HCEC 1CT (cell line): ENCODE data around the gene S1PR5.
"Not testable (repeated sequence)": the region's sequence is repeated elsewhere in the genome, so short reads cannot be mapped to it uniquely, and the experiment has no call there.

Source experiments
- DNase-seq: peaks from one replicate; pipeline ENCODE4 v3.0.0-alpha.2; 2017

S1PR5 gene

GRCh38 chr19:10517361-10517759, at the start of gene S1PR5:
Gene S1PR5 (minus strand): TSS chr19:10517447. CDS start chr19:10515011, 2,436 bp downstream.
- DNase-seq: no peak

- no peak for DNase-seq
Measured at GRCh38 chr19:10566658-10567410, 49.6 kb upstream of the S1PR5 start.

- DNase-seq: no peak
Measured at GRCh38 chr19:10566408-10566657, 49.1 kb upstream of the S1PR5 start.

- peak; percentile 98 for DNase-seq
Measured at GRCh38 chr19:10565567-10566407, 48.5 kb upstream of the S1PR5 start, which contains the start of gene KRI1. Gene KRI1 (minus strand): TSS chr19:10566010. CDS start chr19:10565999, 11 bp downstream.

GRCh38 chr19:10565028-10565566, 47.9 kb upstream of the S1PR5 start:
- peak; percentile 66 for DNase-seq

- DNase-seq: no peak
Measured at GRCh38 chr19:10562609-10563008, 45.4 kb upstream of the S1PR5 start.

GRCh38 chr19:10560154-10560553, 42.9 kb upstream of the S1PR5 start:
- DNase-seq: no peak

GRCh38 chr19:10557603-10558197, 40.5 kb upstream of the S1PR5 start:
- no peak for DNase-seq

GRCh38 chr19:10555610-10555973, 38.3 kb upstream of the S1PR5 start:
- no peak for DNase-seq

- no peak for DNase-seq
Measured at GRCh38 chr19:10554760-10555609, 37.7 kb upstream of the S1PR5 start.

- DNase-seq: no peak
Measured at GRCh38 chr19:10553943-10554381, 36.7 kb upstream of the S1PR5 start.

GRCh38 chr19:10553087-10553667, 35.9 kb upstream of the S1PR5 start:
- no peak for DNase-seq

- peak; percentile 1 for DNase-seq
Measured at GRCh38 chr19:10552510-10553053, 35.3 kb upstream of the S1PR5 start.

GRCh38 chr19:10551698-10552301, 34.6 kb upstream of the S1PR5 start:
- DNase-seq: peak; percentile 40

- DNase-seq: not testable (repeated sequence)
Measured at GRCh38 chr19:10551006-10551405, 33.8 kb upstream of the S1PR5 start.

- DNase-seq: no peak
Measured at GRCh38 chr19:10550336-10550735, 33.1 kb upstream of the S1PR5 start.

GRCh38 chr19:10549733-10550132, 32.5 kb upstream of the S1PR5 start:
- DNase-seq: no peak

GRCh38 chr19:10548746-10549276, 31.6 kb upstream of the S1PR5 start:
- DNase-seq: no peak

GRCh38 chr19:10546817-10547216, 29.6 kb upstream of the S1PR5 start:
- DNase-seq: no peak

GRCh38 chr19:10544753-10545251, 27.6 kb upstream of the S1PR5 start:
- no peak for DNase-seq

- DNase-seq: peak; percentile 7
Measured at GRCh38 chr19:10544242-10544752, 27.1 kb upstream of the S1PR5 start.
